Mammary epithelial cell (primary cell): ENCODE results near the gene ARHGEF5.
"Not testable (repeated sequence)": the region's sequence is repeated elsewhere in the genome, so short reads cannot be mapped to it uniquely, and the experiment has no call there.

Source experiments
- CTCF ChIP-seq, 2 donors: IDR thresholded peaks in 1 of 2; conservative IDR thresholded peaks in 1 of 2; 2 replicates each; pipeline ENCODE4 v1.5.1; 2011 to 2012; ENCODE audit warnings: inconsistent platforms in 2 of 2, low read length in 2 of 2, mild to moderate bottlenecking in 2 of 2, control low read depth in 1 of 2, low read depth in 1 of 2; ENCODE audit not compliant: insufficient read depth in 1 of 2; ENCODE audit errors: extremely low read depth in 1 of 2
- EZH2 ChIP-seq: IDR thresholded peaks from 2 replicates; pipeline ENCODE4 v1.6.1; 2012; ENCODE audit warnings: low read length, inconsistent platforms, borderline replicate concordance

- TF ChIP-seq CTCF (conservative IDR thresholded peaks at IDR 0.05 in 1 of 2, IDR thresholded peaks at IDR 0.05 in 1 of 2; ENCODE audit: extremely low read depth in 1 of 2, insufficient read depth in 1 of 2, low read depth in 1 of 2, low read length in 2 of 2); EZH2: not testable (repeated sequence)
Measured at GRCh38 chr7:144355176-144355822, at the start of gene ARHGEF5.
